GM21619 (cell line): ENCODE data around the gene FAM177B.

ENCODE experiments used
- ATAC-seq: cut with Tn5 transposase; IDR thresholded peaks from one replicate; pipeline ENCODE4 v1.9.1; 2021; ENCODE audit not compliant: unreplicated experiment

Gene FAM177B

DNA sequence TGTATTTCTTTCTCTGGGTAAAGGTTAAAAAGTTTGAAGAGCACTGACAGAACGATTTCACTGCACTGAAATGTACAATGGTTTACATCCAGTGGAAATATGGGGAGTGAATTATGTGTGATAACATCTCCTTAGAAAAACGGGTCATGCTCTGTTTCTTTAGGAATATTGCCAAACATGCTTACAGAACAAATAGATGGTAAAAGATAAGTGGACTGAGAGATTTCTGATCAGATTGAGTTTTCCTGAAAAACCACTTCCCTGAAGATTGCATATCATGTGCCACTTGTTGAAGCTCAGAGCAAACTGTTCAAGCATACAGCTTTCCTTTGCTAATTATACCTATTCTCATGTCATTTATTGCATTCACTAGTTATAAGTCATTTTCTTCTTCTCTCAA, 47.9 kb downstream of the FAM177B start:
- ATAC-seq: no peak

DNA sequence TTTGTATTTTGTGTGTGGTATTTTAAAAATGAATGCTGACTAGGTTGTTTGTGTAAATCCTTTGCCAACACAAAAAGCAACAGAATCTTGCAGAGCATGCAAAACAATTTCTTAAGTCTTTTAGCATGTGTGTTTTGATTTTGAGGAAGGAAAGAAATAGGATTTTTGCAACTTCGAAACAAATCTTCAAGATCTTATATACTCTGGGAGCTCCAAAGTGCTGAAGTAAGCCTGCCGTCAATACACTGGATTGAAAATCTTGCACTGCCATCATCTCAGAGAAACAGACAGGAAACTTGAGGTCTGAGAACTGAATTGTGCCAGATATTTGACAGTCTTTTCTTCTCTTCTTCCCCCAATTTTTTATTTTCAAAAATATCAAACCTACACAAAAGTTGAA, 48.5 kb downstream of the FAM177B start:
- ATAC-seq: no peak

DNA sequence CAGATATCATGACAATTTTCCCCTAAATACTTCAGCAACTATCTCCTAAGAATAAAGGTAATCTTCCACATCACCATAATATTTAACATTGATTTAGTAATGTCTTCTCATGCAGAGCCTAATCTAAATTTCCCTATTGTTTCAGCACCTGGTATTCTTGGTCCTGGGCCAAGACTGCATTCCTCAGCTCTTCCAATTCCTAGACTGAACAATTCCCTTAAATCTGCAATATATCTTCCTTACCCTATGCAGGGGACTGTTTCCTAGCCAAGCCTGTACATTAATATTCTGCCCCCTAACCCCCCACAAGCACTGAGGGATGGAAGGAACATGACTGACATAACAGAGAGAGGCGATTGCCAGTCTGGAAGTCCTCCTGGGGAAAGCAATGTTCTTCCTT, 49.1 kb downstream of the FAM177B start:
- no peak for ATAC-seq

DNA sequence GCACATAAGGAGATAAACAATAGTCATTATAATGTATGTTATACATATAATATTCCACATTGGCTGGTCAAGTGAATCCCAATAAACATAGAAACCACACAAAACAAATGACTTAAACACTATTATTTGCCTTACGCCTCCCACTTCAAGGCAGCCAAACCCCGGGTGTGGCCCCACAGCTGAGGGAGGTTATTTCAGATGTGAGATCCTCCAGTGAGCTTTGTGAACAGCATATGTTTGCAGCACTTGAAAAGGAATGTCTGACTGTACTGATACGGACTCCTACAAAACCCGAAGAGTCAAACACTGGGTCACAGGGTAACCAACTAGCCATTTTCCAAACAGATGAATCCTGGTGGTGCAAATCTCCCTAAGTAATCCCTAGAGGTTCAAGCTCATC, 50.7 kb downstream of the FAM177B start:
- ATAC-seq: no peak

DNA sequence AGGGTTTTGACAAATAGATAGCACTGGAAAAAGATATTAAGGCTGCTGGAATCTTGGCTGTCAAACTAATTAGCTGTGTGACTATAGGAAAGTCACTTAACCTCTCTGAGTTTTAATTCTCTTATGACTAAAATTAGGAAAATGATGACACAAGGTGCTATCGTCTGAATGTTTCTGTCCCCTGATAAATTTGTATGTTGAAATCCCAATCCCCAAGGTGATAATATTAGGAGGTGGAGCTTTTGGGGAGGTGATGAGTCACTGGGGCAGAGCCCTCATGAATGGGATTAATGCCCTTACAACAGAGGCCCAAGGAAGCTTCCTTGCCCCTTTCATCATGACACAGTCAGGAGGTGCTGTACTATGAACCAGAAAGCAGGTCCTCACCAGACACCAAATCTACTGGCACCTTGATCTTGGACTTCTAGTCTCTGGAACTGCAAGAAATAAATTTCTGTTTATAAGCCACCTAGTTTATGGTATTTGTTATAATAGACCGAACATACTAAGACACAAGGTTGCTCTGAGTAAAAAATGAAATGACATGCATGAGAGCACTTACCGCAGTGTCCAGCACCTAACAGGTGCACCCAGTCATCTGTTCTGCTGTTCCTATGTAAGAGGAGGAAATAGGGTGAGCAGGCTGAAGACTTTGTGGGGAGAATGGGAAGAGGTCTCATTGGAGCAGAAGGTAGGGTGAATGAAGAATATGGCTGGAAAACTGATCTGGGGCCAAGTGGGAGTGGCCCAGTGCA, 51.6 kb downstream of the FAM177B start:
- peak; percentile 64 for ATAC-seq

DNA sequence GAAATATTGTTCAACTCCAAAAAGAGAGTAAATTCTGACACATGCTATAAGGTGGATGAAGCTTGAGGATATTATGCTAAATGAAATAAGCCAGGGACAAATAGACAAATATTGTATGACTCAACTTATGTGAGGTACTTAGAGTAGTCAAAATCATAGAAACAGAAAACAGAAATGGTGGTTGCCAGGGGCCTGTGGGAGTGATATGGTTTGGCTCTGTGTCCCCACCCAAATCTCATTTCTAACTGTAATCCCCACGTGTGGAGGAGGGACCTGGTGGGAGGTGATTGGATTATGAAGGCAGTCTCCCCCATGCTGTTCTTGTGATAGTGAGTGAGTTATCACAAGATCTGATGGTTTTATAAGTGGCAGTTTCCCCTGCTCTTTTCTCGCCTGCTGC, 53.1 kb downstream of the FAM177B start:
- ATAC-seq: no peak

DNA sequence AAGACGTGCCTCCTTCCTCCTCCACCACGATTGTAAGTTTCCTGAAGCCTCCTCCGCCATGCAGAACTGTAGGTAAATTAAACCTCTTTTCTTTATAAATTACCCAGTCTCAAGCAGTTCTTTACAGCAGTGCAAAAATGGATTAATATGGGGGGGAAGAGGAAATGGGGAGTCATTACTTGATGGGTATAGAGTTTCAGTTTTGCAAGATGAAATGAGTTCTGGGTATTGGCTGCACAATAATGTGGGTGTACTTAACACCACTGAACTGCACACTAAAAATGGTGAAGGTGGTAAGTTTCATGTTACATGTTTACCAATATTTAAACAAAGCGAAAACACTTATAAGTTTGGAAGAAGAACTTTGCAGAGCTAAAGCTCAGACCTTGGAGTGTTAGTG, 53.5 kb downstream of the FAM177B start:
- no peak for ATAC-seq

DNA sequence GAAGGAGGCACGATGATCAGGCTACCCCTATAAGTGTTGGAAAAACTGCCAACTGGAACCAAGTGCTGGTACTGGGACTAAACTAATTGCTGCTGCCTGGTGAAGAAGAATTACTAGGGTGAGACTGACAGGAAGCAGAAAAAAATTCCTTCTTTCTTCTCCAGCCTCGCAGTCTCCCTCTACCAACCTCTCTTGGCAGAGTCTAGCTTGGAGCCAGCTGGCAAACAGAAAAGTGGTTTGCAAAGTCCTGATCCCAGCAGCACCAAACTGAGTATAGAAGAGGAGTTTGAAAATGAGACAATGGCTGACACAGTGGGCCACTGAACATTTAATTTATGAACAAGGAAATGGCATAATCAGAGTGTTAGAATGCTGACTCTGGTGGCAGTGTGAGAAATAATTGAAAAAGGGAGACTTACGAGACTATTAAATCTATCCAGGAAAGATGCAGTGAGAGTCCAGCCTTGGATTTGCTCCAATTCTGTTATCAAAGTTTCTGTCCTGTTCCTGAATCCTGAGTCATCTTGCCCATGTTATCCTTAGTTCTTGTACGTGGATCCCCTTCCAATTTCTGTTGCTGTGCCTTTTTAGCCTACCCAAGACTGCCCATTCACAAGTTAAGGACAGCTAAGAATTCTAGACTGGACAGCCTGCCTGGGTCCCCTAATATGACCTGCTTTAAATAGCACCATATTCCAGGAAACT, 54.2 kb downstream of the FAM177B start:
- ATAC-seq: no peak

DNA sequence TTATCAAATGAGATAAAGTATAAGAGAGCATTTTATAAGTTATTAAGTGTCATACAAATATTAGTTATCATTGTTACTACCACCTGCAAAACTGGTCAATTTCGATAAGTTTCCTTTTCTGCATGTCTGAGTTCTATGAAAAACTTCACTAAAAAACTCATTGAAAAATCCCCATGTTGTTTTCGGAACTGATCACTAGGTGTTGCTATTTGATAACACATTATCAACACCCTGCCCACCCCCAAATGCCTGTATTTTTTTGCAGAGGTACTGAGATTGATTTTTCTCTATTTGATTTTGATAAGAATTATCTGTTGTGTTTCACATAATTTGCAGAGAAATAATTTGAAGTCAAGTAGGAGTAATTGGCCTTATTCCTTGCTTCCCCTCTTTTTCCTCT, 55.7 kb downstream of the FAM177B start:
- no peak for ATAC-seq

DNA sequence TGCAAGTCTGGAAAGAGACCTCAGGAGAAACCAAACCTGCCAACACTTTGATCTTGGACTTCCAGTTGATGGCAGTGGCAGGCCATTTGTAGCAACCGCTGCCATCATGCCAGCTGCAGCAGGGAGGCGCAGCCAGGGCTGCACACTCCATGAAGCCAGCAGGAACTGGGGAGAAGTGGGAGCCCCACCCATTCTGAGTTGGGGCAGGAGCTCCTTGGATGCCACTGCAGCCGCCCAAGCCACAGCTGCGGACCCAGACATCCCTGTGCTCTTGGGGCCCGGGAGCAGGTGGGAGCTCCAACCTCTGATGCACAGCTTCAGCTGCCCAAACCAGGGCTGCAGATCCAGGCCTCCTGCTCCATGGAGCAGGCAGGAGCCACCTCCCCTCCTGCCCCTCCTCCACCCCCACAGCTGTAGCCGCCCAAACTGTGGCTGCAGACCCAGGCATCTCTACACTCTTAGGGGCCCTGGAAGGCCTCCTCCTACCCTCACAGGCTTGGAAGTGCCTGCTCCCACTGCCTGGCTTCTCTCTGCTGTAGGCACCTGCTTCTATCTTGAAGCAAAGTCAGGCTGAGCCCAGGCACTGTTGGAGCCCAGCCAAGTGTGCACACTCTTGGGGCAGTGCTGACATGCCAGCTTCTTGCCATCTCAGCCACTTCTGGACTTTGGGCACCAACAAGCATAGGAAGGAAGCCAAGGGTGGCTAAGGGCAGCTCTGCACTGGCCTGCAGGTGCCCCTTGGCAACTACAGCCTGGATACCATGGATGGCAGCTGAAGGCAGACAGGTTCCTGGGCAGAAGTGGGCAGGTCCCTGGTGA, 57.9 kb downstream of the FAM177B start:
- ATAC-seq: no peak

DNA sequence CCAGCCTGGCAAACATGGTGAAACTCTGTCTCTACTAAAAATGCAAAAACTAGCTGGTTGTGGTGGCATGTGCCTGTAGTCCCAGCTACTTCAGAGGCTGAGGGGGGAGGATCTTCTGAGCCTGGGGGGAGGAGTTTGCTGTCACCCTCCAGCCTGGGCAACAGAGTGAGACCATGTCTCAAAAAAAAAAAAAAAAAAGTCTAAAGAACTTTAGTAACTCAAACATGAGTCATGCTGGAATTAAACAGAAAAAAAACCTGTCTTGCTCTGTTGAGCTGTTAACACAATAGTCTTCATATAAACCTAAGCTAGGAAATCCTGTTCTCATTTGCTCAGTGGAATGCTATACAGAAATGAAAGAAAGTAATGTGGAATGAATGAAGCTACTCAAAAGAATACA, 61.1 kb downstream of the FAM177B start:
- no peak for ATAC-seq

DNA sequence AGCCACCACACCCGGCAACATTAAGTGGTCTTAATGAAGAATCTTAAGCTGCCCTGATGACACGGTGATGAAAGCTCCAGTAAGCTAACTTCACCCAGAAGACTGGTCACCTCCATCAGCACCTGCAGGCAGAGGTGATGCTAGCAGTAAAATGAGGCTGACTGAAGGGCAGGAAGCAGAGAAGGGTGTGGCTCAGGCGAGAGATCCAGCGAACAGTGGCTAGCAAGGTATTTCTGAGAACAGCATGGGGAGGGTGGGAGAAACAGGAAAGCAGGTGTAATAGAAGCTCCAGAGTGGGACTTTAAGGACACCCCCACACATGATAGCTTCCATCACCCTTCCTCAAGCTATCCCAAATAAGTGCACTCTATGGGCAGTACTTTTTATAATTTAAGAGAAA, 62.0 kb downstream of the FAM177B start:
- no peak for ATAC-seq
